GM21367 (cell line): ENCODE measurements around the gene PAIP1.
"Not testable (repeated sequence)": the region's sequence is repeated elsewhere in the genome, so short reads cannot be mapped to it uniquely, and the experiment has no call there.

ENCODE experiments used
- ATAC-seq: cut with Tn5 transposase; IDR thresholded peaks from one replicate; pipeline ENCODE4 v1.9.1; 2021; ENCODE audit not compliant: unreplicated experiment

Gene PAIP1, protein sequence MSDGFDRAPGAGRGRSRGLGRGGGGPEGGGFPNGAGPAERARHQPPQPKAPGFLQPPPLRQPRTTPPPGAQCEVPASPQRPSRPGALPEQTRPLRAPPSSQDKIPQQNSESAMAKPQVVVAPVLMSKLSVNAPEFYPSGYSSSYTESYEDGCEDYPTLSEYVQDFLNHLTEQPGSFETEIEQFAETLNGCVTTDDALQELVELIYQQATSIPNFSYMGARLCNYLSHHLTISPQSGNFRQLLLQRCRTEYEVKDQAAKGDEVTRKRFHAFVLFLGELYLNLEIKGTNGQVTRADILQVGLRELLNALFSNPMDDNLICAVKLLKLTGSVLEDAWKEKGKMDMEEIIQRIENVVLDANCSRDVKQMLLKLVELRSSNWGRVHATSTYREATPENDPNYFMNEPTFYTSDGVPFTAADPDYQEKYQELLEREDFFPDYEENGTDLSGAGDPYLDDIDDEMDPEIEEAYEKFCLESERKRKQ

DNA sequence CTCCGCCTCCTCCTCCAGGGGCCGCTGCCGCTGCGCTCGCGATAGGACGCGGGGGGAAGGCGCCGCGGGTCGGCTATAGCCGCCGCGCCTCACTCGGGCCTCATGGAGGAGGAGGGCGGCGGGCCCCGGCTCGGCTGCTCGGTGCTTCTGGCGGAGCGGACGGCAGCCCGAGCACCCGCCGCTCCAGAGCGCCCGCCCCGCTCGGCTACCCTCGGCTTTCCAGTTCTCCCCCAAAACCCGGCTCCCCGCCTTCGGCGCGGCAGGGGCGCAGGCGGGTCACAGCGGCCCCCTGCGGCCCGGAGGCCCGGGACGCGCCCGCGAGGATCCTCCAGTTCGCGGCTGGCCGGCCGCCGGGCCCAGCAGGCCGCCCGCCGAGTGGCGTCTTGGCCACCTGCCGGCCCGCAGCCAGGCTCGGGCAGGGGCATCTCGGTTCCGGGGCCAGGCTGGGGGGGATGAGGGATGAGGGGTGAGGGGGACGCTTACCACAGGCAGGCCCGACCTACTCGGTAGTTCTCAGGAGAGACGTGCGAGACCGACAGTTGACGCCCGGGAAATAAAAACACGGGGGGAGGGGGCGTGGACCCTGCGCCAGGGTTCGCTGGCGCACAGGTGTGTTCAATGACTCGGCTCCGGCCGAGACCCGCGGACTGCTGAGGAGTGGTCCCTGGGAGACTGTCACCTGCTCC lies at the start of gene PAIP1:
PAIP1 (minus strand) TSS at position 221 of the 686 bp plus-strand sequence. CDS start 231 bp downstream, outside the sequence.
- ATAC-seq, result peak; percentile 64

DNA sequence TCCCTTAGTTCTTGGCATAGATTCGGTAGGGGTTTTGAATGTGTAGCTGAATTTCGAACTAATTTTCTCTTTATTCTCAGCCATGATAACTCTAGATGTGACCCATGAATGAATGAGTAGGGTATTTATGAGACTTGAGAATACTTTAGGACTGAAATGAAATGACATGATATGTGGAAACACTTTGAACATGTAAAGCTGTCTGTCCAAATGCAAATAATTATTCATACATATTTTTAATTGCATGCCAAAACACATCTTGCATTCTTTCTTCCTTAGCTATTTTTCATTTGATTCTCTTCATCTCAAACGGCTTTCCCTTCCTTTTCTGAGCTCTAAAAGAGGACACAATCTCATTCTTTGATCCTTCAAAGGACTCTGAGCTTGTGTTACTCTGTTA lies 49.5 kb upstream of the PAIP1 start:
- no peak for ATAC-seq

DNA sequence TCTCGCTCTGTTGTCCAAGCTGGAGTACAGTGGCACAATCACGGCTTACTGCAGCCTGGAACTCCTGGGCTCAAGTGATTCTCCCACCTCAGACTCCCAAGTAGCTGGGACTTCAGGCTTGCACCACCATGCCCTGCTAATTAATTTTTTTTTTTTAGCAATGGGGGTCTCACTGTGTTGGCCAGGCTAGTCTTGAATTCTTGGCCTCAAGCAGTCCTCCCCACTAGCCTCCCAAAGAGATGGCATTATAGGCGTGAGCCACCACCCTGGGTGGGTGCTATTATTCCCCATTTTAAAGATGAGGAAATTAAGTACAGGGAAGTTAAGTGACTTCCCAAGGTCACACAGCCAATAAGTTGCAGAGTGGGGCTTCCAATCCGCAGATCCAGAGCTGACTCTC lies 47.8 kb upstream of the PAIP1 start:
- no peak for ATAC-seq

GRCh38 chr5:43603344-43604217 lies 46.7 kb upstream of the PAIP1 start:
- peak; percentile 49 for ATAC-seq

- peak; percentile 76 for ATAC-seq
These were observed 45.8 kb upstream of the PAIP1 start, which contains the start of gene NNT for GRCh38 chr5:43602461-43603343. NNT (plus strand) TSS chr5:43603180; CDS start chr5:43609196, 6,016 bp downstream.

DNA sequence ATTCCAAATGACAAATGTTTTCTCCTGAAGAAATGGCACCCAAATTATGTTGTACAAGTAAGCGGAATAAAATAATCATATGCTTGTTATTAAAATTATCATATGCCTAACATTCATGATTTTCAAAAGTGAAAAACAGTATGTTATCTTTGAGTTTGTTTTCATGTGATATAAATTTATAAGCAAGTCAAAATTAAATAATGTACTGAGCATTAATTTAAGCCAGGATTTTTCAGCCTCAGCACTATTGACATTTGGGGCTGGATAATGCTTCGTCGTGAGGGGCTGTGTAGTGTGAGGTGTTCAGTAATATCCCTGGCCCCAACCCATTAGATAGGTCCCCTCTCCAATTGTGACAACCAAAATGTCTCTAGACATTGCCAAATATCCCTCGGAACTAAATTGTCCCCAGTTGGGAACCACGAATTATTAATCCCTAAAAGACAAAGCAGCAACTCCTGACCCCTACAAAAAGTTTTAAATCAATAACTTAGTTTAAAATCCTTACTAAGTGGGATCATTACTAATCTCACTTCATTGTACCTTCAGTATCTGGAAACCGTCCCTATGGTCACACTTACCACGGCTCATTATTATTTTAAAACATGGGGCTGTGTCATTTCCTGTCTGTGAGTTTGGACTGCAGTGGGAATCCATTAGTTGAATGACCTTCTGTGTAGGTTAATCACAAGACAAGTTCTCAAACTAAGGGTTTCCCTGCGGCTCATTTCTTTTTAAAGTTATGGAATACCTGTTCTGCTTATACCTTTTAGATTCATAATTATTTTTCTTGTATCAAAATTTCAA lies 44.8 kb upstream of the PAIP1 start:
- peak; percentile 25 for ATAC-seq

DNA sequence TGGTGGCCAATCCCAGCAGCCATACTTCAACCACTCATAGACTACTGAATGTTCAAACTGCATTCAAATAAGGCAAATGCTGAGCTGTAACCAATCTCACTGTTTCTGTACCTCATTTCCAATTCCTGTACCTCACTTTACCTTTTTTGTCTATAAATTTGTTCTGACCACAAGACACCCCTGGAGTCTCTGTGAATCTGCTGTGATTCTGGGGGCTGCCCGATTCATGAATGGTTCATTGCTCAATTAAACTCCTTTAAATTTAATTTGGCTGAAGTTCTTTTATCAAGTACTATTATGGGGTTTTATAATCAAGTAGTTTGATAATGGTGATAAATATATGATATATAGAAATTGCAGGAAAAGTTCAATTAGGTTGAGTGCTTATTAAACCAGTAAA lies 42.0 kb upstream of the PAIP1 start:
- ATAC-seq, result not testable (repeated sequence)

DNA sequence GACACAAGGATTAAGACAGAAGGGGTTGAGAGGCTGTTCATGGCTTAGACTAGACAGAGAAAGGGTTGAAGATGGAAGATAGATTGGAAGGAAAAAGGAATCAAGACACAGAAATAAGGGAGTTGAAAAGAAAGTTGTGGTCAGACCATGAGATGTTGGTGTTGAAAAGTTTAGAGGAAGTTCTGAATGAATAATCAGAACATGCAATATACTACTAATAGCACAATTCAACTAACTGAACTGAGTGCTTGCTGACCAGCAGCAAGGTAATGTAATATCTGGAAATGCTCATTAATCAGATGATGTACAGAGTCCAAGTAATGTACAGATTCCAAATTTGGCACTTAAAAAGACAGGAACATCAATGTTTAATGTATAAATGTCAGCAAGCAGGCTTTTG lies 35.5 kb upstream of the PAIP1 start:
- ATAC-seq, result no peak

DNA sequence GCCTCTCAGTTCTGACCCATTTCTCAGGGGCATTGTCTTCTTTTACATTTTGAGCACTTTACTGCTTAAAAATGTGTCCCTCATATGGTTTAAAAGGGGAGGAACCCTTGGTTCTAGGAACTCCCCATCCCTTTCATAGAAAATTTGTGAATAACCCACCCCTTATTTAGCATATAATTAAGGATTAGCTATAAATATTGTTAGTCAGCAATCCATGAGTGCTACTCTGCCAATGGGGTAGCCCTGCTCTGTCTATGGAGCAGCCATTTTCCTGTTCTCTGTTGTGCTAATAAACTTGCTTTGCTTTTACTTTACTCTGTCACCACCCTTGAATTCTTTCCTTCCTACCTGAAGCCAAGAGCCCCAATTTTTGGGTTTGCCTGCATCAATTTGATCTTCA lies 33.8 kb upstream of the PAIP1 start:
- no peak for ATAC-seq

DNA sequence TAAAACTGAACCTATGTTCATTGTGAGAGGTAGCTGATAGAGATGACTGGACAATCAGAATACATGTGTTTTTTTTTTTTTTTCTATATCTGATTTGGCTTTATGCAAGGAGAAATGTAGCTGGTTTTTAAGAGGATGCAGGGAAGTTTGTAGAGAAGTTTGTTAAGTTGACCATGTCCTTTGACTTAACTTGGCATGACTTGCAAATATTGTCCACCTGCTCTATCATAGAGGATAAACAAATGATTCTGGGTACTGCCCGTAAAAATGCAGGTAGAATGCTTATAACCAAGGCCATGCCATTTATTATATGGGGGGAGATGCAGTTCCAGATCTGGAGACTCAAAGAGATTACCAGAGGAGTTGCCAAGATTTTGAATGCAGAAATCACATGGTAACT lies 32.4 kb upstream of the PAIP1 start:
- no peak for ATAC-seq

GRCh38 chr5:43588842-43589241 lies 32.0 kb upstream of the PAIP1 start:
- no peak for ATAC-seq

DNA sequence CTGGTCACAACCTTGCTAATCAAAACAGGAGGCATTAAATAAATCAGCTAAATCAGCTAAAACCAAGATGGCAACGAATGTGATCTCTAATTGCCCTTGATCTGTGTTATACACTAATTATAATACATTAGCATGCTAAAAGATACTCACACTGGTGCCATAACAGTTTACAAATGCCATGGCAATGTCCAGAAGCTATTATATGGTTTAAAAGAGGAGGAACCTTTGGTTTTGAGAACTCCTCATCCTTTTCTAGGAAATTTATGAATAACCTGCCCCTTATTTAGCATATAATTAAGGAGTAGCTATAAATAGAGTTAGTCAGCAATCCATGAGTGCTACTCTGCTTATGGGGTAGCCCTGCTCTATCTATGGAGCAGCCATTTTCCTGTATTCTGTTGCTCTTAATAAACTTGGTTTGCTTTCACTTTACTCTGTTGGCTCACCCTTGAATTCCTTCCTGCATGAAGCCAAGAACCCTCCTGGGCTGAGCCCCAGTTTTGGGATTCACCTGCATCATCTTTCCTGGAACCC lies 27.4 kb upstream of the PAIP1 start:
- no peak for ATAC-seq

- no peak for ATAC-seq
These were observed 26.8 kb upstream of the PAIP1 start for GRCh38 chr5:43583724-43584123.

GRCh38 chr5:43582082-43583005 lies 25.5 kb upstream of the PAIP1 start:
- ATAC-seq, result no peak

DNA sequence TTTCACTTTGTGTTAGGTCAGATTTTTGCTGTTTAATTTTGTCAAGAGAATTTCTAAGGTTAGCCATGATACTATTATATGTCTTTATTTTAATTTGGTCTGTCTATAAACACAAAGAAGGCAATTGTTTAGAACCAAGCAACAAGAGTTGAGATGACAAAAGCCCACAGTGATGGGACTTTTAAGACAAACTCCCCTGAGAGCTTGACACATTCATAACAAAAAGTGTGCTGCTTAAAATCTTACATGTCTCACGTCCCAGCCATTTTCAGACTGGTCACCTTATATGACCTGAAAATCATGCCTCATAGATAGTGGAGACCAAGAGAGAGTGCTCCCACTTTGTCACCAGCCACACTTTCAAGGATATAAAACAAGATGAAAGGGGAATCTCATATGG lies 24.5 kb upstream of the PAIP1 start:
- ATAC-seq, result no peak

- ATAC-seq, result not testable (repeated sequence)
These were observed 23.7 kb upstream of the PAIP1 start for GRCh38 chr5:43580402-43581210.

GRCh38 chr5:43573058-43573457 lies 16.2 kb upstream of the PAIP1 start:
- ATAC-seq, result no peak
